GM21528 (cell line): ENCODE measurements around the gene CFAP54.
"Not testable (repeated sequence)": the region's sequence is repeated elsewhere in the genome, so short reads cannot be mapped to it uniquely, and the experiment has no call there.

Source experiments
- ATAC-seq: cut with Tn5 transposase; IDR thresholded peaks from one replicate; pipeline ENCODE4 v1.9.1; 2021; ENCODE audit warnings: mild to moderate bottlenecking, moderate library complexity; ENCODE audit not compliant: unreplicated experiment, low FRiP score

CFAP54 gene

GRCh38 chr12:96590970-96591369 lies 101.6 kb downstream of the CFAP54 start:
- no peak for ATAC-seq

GRCh38 chr12:96604374-96604773 lies 115.0 kb downstream of the CFAP54 start:
- not testable (repeated sequence) for ATAC-seq

- no peak for ATAC-seq
Measured at GRCh38 chr12:96605684-96606083, 116.3 kb downstream of the CFAP54 start.

GRCh38 chr12:96606134-96606533 lies 116.8 kb downstream of the CFAP54 start:
- no peak for ATAC-seq

- no peak for ATAC-seq
Measured at GRCh38 chr12:96606644-96607043, 117.3 kb downstream of the CFAP54 start.

GRCh38 chr12:96617178-96617577 lies 127.8 kb downstream of the CFAP54 start:
- ATAC-seq, result no peak

- no peak for ATAC-seq
Measured at GRCh38 chr12:96623155-96623554, 133.8 kb downstream of the CFAP54 start.

GRCh38 chr12:96623656-96624217 lies 134.4 kb downstream of the CFAP54 start:
- ATAC-seq, result no peak

- ATAC-seq, result no peak
Measured at GRCh38 chr12:96635844-96636243, 146.5 kb downstream of the CFAP54 start.

GRCh38 chr12:96636895-96637294 lies 147.5 kb downstream of the CFAP54 start:
- ATAC-seq, result no peak

GRCh38 chr12:96648923-96649322 lies 159.5 kb downstream of the CFAP54 start:
- ATAC-seq, result no peak

GRCh38 chr12:96652870-96653269 lies 163.5 kb downstream of the CFAP54 start:
- ATAC-seq, result no peak

GRCh38 chr12:96658075-96658474 lies 168.7 kb downstream of the CFAP54 start:
- no peak for ATAC-seq

GRCh38 chr12:96669786-96670185 lies 180.4 kb downstream of the CFAP54 start:
- no peak for ATAC-seq

GRCh38 chr12:96670334-96670899 lies 181.0 kb downstream of the CFAP54 start:
- ATAC-seq, result no peak

- not testable (repeated sequence) for ATAC-seq
Measured at GRCh38 chr12:96675519-96675918, 186.1 kb downstream of the CFAP54 start.

- no peak for ATAC-seq
Measured at GRCh38 chr12:96677363-96677762, 188.0 kb downstream of the CFAP54 start.

GRCh38 chr12:96687719-96688118 lies 198.3 kb downstream of the CFAP54 start:
- ATAC-seq, result no peak

GRCh38 chr12:96698521-96698920 lies 209.1 kb downstream of the CFAP54 start:
- no peak for ATAC-seq

GRCh38 chr12:96698965-96699364 lies 209.6 kb downstream of the CFAP54 start:
- no peak for ATAC-seq

GRCh38 chr12:96701856-96702255 lies 212.5 kb downstream of the CFAP54 start:
- no peak for ATAC-seq

GRCh38 chr12:96710127-96710745 lies 220.9 kb downstream of the CFAP54 start:
- ATAC-seq, result no peak
